ENCODE measurements around the gene INPP5J. TPM values are rescaled to one million over a fixed set of nuclear protein-coding genes. Genes with fewer than 3 reads are reported as not detected.
"Not testable (repeated sequence)": the region's sequence is repeated elsewhere in the genome, so short reads cannot be mapped to it uniquely, and the experiment has no call there.

INPP5J gene
- total RNA-seq, 1 donor from 2014 or later: 15.4 TPM

DNA sequence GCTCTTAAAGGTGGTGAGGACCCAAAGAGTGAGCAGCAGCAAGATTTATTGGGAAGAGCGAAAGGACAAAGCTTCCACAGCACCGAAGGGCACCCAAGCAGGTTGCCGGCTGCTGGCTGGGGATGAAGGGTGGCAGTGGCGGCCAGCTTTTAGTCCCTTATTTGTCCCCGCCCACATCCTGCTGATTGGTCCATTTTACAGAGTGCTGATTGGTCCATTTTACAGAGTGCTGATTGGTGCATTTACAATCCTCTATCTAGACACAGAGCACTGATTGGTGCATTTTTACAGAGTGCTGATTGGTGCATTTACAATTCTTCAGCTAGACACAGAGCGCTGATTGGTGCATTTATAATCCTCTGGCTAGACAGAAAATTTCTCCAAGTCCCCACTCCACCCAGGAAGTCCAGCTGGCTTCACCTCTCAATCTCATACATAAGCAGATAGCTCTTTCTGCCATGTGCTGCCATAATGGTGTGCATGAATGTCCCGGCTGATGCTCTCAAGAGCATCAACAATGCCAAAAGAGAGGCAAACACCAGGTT is 10.1 kb upstream of the INPP5J start:
- ATAC-seq (ENCODE audit: poor library complexity); DNase-seq; intact Hi-C loops (cut with DNase I): not testable (repeated sequence)

DNA sequence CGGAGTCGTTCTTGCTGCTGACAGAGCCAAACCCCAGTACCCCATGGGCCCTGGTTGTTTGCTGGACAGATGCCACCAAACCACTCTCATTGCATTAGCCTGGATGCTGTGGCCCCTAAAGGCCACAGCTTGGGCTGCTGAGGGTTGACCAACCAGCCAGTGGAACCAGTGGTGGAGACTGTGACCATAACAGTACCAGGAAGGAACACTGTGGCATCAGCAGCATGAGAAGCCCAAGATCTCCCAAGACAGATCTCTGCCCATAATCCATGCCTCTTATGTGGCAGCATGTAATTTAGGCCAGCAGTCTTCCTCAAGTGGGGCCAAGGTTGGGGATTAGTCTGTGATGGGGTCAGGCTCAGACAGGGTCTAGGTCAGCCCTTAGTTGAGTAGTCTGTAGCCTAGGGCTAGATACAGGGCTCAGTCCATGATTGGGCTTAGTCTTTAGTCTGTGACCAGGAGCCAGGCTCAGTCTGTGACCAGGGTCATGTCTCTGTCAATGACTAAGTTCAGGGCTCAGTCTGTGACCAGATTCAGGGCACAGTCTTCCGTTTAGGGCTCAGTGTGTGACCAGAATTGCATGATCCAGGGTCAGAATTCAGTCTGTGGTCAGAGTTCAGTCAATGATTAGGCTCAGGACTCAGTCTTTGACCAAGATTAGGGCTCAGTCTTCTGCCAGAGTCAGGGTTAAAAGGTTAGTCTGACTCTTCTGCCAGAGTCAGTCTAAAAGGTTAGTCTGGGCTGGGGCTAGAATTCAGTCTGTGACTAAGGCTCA is 4.5 kb upstream of the INPP5J start:
- intact Hi-C loops (cut with DNase I): no loop called here
- DNase-seq (no peak), ATAC-seq (ENCODE audit: poor library complexity) (no peak)

DNA sequence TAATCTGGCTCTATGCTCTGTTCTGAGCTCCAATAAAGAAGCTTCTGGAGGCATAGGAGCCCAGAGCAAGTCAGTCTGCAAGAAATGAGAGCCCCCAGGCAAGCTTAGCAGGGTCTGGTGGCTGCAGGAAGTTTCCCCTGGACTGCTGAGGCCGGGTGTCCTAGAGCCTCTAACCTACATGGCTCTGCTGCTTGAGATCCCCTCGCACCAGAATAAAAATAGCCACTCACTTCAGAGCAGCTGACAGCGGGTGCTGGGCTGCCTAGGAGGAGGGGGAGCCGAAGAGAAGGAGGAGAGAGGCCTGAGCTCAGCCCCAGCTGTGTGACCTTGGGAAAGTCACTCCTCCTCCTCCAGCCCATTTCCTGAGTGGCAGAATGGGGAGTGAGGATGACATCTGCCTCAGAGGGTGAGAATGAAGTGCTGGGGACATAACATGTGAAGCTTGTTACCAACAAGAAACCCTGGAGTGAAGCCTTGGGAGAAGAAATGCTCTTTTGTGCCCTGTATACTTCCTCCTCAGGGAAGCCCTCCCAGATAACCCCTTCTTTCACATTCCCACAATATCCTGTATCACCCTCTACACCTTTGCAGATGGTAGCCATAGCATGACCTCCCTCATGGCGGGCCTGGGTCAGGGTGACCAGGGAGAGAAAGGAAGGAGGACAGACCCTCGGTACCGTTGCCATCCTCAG is 3.6 kb upstream of the INPP5J start:
- ATAC-seq (ENCODE audit: poor library complexity): peak; percentile 82
- intact Hi-C loops (cut with DNase I): no loop called here
- peak; percentile 64 for DNase-seq

DNA sequence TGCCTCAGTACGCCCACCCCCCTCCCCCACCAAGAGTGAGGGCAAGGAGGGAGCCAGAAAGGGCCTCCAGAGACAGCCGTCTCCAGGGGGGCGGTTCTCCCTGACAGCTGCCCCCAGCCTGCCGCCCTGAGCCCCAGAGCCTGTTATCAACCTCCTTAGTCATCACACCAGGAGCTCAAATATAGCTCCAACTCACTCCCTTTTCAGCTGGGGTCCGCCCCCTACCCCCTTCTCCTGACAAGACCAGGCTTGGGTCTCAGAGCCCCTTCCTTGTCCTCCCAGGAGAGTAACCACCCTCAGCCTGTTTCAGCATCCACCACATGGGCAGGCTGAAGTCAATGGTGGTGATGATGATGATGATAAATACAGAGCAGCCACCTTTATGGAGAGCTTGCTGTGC is 2.5 kb upstream of the INPP5J start:
- ATAC-seq (ENCODE audit: poor library complexity): no peak
- DNase-seq: no peak
- intact Hi-C loops (cut with DNase I): no loop called here

DNA sequence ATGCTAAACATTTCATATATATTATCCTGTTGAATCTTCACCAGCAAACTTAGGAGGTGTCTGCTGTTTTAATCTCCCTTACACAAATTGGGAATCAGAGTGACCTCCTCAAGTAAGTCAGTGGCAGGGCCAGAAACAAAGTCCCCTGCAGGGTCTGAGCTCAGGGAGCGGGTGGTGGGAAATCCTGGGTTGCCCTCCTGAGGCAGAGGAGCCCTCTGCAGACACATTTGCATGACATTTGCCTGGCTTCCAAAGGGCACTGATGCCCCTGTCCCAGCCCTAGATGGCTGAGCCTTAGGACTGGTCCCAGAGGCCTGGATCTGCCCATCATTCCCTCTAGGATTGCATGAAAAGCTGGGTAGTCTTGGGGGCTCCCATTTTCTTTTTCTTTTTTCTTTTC is 2.1 kb upstream of the INPP5J start:
- intact Hi-C loops (cut with DNase I): no loop called here
- ATAC-seq (ENCODE audit: poor library complexity) (no peak), DNase-seq (no peak)

DNA sequence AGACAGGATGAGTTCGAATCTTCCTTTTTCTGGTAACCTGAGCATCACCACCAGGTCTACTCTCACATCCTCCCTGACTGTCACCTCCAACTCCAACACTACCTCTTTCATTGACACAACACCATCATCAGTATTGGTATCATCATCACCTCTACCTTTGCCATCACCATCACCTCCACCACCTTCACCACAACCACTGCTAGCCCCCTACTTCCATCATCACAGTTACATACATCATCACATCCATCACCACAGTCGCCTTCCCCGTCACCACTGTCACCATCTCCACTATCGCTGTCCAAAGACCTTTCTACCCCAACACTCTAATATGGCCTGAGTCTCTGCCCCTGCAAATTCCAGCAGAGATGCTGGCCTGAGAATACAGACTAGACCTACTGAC is 1.4 kb upstream of the INPP5J start:
- ATAC-seq (ENCODE audit: poor library complexity) (no peak), DNase-seq (no peak)
- intact Hi-C loops (cut with DNase I): no loop called here

DNA sequence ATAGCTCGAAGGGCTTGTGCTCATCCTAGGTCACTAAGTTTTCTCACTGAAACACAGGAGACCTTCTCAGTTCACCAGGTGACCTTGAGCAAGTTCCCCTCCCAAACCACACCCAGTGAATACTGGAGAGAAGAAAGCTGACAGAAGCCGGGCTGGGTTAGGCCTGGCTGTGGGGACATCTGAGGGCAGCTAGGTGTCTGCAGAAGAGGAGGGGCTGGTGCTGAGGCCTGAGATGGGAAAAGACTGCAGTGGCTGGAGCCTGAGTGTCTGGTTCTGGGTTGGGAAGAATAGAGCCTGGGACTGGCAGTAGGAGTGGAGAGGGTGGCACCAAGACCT is 602 bp upstream of the INPP5J start:
- ATAC-seq (ENCODE audit: poor library complexity): peak; percentile 59
- intact Hi-C loops (cut with DNase I): no loop called here

DNA sequence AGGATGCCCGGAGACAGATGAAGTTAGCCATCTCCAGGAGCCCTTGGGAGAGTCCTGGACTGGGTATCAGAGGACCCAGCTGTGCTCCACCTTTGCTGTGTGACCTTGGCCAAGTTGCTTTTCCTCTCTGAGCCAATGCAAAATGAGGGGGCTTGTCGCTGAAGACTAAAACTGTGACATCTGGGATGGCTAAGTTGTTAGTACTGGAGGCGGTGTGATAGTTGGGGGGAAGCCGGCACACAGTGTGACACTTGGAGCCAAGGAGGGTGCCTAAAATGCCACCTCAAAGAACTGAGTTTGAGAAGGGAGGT is 481 bp downstream of the INPP5J start:
- intact Hi-C loops (cut with DNase I): no loop called here
- DNase-seq: no peak
- ATAC-seq (ENCODE audit: poor library complexity): no peak

More for the DNA sequence above, 602 bp upstream of the INPP5J start:
- no peak for DNase-seq

DNA sequence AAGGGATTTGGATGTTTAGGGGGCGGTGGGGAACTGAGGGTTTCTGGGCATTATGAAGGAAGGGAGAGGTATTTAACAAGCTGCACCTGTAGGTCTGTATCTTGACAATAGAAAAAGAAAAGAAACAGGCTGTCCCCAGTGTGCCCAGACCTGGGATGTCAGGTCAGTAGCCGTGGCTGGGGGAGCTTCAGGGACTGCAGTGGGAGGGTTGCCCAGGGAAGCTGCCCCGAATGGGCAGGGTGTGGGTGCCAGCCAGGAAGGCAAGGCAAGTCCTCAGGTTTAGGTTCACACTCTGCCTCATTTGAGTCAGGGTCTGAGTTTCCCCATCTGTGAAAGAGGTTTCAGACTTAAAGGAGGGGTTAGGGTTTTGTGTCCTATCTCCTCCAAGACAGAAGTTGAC is 1.5 kb downstream of the INPP5J start:
- DNase-seq: no peak
- intact Hi-C loops (cut with DNase I): no loop called here

DNA sequence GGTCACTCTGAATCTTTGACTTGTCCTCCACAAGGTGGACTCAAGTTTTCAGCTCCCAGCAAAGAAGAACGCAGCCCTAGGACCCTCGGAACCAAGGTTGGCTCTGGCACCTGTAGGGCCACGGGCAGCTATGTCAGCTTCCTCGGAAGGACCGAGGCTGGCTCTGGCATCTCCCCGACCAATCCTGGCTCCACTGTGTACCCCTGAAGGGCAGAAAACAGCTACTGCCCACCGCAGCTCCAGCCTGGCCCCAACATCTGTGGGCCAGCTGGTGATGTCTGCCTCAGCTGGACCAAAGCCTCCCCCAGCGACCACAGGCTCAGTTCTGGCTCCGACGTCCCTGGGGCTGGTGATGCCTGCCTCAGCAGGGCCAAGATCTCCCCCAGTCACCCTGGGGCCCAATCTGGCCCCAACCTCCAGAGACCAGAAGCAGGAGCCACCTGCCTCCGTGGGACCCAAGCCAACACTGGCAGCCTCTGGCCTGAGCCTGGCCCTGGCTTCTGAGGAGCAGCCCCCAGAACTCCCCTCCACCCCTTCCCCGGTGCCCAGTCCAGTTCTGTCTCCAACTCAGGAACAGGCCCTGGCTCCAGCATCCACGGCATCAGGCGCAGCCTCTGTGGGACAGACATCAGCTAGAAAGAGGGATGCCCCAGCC is 2.2 kb downstream of the INPP5J start:
- DNase-seq: no peak
- no peak for ATAC-seq (ENCODE audit: poor library complexity)
- intact Hi-C loops (cut with DNase I): no loop called here

More for the DNA sequence above, 1.5 kb downstream of the INPP5J start:
- no peak for ATAC-seq (ENCODE audit: poor library complexity)

DNA sequence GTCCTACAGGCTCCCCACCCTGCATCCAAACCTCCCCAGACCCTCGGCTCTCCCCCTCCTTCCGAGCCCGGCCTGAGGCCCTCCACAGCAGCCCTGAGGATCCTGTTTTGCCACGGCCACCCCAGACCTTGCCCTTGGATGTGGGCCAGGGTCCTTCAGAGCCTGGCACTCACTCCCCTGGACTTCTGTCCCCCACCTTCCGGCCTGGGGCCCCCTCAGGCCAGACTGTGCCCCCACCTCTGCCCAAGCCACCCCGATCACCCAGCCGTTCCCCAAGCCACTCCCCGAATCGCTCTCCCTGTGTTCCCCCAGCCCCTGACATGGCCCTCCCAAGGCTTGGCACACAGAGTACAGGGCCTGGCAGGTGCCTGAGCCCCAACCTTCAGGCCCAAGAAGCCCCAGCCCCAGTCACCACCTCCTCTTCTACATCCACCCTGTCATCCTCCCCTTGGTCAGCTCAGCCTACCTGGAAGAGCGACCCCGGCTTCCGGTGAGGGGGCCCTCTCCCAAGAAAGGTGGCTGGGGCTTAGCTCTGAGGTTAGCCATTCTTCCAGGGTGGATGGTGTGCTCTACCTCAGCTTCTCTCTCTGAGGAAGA is 2.9 kb downstream of the INPP5J start:
- no peak for ATAC-seq (ENCODE audit: poor library complexity)
- no peak for DNase-seq
- intact Hi-C loops (cut with DNase I): no loop called here

DNA sequence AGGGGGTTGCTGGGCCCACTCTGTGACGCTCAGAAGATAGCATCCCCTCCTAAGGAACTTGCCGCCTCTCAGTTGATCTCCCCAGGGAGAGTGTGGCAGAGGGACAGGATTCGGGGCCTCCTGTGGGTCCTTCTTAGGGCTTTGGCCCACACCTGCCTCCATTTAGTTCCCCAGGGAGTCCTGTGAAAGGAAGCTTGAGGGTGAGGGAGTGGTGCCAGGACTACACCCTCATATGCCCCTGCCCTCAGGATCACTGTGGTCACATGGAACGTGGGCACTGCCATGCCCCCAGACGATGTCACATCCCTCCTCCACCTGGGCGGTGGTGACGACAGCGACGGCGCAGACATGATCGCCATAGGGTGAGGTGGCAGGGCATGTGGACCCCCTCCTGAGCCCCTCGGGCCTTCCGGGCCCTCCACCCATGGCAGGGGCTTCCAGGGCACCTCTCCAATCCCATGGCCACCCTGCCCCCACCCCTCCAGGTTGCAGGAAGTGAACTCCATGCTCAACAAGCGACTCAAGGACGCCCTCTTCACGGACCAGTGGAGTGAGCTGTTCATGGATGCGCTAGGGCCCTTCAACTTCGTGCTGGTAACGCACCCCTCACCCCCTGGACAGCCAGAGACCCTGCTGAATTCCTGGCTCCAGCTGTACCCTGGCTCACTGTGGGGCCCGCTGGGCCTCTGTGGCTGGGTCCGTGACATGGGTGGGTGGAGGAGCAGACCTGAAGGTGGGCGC is 3.5 kb downstream of the INPP5J start:
- intact Hi-C loops (cut with DNase I): no loop called here
- no peak for DNase-seq
- ATAC-seq (ENCODE audit: poor library complexity): no peak

DNA sequence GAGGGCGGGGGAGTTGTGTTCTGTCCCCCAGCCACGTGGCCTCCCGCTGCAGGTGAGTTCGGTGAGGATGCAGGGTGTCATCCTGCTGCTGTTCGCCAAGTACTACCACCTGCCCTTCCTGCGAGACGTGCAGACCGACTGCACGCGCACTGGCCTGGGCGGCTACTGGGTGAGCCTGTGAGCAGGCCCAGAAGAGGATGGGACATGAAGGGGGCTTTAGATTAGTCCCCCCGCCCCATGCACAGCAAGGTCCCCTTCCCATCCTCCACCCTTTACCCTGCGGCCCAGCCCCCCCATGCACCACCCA is 4.1 kb downstream of the INPP5J start:
- DNase-seq: no peak
- no peak for ATAC-seq (ENCODE audit: poor library complexity)
- intact Hi-C loops (cut with DNase I): no loop called here

DNA sequence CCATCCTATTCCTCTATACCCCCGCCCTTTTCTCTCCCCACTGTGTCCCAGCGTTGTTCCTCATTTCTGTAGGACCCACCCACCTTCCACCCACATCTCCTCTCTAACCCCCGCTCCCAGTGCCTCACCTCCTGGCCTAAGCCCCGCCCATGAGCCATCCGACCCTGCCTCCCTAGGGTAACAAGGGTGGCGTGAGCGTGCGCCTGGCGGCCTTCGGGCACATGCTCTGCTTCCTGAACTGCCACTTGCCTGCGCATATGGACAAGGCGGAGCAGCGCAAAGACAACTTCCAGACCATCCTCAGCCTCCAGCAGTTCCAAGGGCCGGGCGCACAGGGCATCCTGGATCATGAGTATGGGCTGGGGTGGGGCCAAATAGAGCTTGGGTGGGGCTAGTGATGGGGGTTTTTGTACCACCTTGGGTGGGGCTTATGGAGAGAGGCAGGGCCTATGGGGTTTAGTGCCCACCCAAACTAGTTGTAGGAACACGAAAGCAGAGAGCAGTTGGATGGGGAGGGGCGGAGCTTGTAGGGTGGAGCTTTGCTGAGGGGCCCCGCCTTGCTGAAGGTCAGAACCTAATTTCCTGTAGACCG is 4.5 kb downstream of the INPP5J start:
- DNase-seq (no peak), ATAC-seq (ENCODE audit: poor library complexity) (no peak)
- intact Hi-C loops (cut with DNase I): no loop called here

DNA sequence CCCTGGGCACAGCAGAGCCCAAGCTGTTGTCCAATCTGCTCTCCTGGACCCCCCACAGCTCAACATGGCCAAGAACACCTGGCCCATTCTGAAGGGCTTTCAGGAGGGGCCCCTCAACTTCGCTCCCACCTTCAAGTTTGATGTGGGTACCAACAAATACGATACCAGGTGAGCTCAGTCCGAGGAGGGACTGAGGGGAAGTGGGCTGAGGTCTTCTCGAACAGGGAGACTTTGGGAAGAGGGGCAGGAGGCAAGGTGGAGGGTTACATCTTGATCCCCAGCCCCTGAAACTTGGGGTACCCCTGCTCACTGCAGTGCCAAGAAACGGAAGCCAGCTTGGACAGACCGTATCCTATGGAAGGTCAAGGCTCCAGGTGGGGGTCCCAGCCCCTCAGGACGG is 5.4 kb downstream of the INPP5J start:
- no peak for DNase-seq
- intact Hi-C loops (cut with DNase I): no loop called here
- ATAC-seq (ENCODE audit: poor library complexity): no peak

DNA sequence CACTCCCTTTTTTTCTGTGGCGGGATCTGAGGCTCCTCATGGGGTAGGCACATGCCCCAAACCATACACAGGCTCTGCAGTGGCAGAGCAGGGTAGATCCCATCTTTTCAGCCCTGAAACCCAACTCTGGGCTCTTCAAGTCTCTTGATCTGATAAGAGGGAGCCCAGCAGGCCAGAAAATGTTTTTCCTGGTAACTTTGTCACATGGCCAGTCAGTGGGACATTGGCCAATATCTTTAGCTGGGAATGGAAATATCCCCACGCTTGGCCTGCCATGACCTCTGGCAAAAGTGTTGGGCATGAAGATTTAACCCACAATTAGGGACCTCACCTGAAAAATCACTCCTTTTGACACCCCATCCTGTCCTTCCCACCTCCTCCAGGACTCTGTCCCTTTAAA is 8.1 kb downstream of the INPP5J start:
- no peak for ATAC-seq (ENCODE audit: poor library complexity)
- no peak for DNase-seq

DNA sequence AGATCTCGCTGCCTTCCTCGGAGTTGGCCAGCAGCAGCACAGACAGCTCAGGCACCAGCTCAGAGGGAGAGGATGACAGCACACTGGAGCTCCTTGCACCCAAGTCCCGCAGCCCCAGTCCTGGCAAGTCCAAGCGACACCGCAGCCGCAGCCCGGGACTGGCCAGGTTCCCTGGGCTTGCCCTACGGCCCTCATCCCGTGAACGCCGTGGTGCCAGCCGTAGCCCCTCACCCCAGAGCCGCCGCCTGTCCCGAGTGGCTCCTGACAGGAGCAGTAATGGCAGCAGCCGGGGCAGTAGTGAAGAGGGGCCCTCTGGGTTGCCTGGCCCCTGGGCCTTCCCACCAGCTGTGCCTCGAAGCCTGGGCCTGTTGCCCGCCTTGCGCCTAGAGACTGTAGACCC is 11.1 kb downstream of the INPP5J start:
- DNase-seq (no peak), ATAC-seq (ENCODE audit: poor library complexity) (no peak)
- intact Hi-C loops (cut with DNase I): no loop called here

More for the DNA sequence above, 8.1 kb downstream of the INPP5J start:
- intact Hi-C loops (cut with DNase I): no loop called here

DNA sequence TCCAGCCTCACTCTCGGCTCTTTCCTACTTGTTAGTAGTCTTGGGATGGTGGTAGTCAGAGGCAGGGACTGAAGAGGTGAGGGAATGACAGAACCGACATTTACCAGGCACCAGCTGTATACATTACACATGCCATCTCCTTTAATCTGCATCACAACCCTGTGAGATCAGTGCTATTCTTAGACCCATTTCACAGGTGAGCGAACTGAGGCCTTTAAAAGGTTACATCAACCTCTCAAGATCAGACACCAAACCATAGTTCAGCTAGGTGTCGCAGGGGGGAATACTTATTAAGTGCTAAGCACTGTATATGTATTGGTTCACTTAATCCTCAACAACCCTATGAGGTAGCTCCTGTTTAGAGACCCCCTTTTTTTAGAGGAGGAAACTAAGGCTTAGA is 11.9 kb downstream of the INPP5J start:
- intact Hi-C loops (cut with DNase I): no loop called here
- DNase-seq (no peak), ATAC-seq (ENCODE audit: poor library complexity) (no peak)

DNA sequence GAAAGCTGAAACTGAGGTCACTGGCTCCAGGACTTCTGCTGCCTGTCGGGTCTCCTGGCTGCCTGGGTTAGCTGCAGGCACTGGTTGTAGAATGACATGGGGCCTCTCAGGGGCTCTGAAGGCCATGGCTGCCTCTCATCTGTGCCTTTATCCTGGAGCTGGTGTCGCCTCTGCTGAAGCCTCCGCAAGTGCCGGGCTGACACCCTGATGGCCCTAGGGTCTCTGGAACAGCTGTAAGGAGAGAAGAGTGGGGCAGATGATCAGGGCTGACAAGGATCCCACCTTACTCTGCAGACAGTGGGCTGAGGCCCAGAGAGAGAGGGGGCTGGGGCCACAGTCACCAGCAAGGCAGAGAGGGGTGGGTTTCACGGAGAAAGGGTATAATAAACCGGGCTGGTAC is 12.9 kb downstream of the INPP5J start:
- no peak for DNase-seq
- intact Hi-C loops (cut with DNase I): no loop called here
- no peak for ATAC-seq (ENCODE audit: poor library complexity)
